Liver (tissue), 9 donors: ENCODE results near the gene RRAGB. TPM values are rescaled to one million over a fixed set of nuclear protein-coding genes. Genes with fewer than 3 reads are reported as not detected.

Source experiments
- DNase-seq: peaks from one replicate; pipeline ENCODE4 v3.0.0-alpha.2; 2017; ENCODE audit warnings: low spot score
- H3K27ac ChIP-seq, 2 donors: one replicate each; pipeline ENCODE4 v1.7.0; 2013; ENCODE audit warnings: inconsistent platforms in 2 of 2, low read length in 2 of 2, control low read depth in 1 of 2, low read depth in 1 of 2, mild to moderate bottlenecking in 1 of 2
- H3K27me3 ChIP-seq, 4 donors: one replicate each; pipeline versions ENCODE4 v1.6.1 to v1.7.0; 2013; ENCODE audit warnings: low read length in 3 of 4, inconsistent platforms in 1 of 4, mild to moderate bottlenecking in 1 of 4, moderate library complexity in 1 of 4; ENCODE audit not compliant: control insufficient read depth in 4 of 4, insufficient read depth in 4 of 4
- H3K36me3 ChIP-seq, 4 donors: one replicate each; pipeline versions ENCODE4 v1.6.1 to v1.7.0; 2013; ENCODE audit warnings: low read length in 3 of 4, mild to moderate bottlenecking in 3 of 4, low read depth in 1 of 4, moderate library complexity in 1 of 4; ENCODE audit not compliant: control insufficient read depth in 4 of 4, insufficient read depth in 3 of 4
- H3K4me1 ChIP-seq, 4 donors: one replicate each; pipeline versions ENCODE4 v1.6.1 to v1.7.0; 2013; ENCODE audit warnings: low read length in 3 of 4, mild to moderate bottlenecking in 3 of 4, moderate library complexity in 1 of 4; ENCODE audit not compliant: control insufficient read depth in 4 of 4, insufficient read depth in 4 of 4
- H3K4me3 ChIP-seq, 3 donors: one replicate each; pipeline versions ENCODE4 v1.6.1 to v1.7.0; 2013; ENCODE audit warnings: low read length in 3 of 3, control low read depth in 1 of 3, low read depth in 1 of 3, mild to moderate bottlenecking in 1 of 3
- H3K9ac ChIP-seq, 2 donors: one replicate each; pipeline ENCODE4 v1.7.0; 2013; ENCODE audit warnings: low read length in 2 of 2, mild to moderate bottlenecking in 2 of 2, moderate library complexity in 2 of 2, control low read depth in 1 of 2, low read depth in 1 of 2
- H3K9me3 ChIP-seq, 4 donors: one replicate each; pipeline versions ENCODE4 v1.6.1 to v1.7.0; 2013; ENCODE audit warnings: low read length in 3 of 4; ENCODE audit not compliant: control insufficient read depth in 4 of 4
- FOXA2 ChIP-seq: IDR thresholded peaks from 2 replicates; pipeline ENCODE4 v1.6.1; 2016; ENCODE audit warnings: antibody characterized with exemption
- HNF4A ChIP-seq, 2 donors: conservative IDR thresholded peaks; 2 replicates each; pipeline ENCODE4 v1.6.1; 2016; ENCODE audit warnings: antibody characterized with exemption in 2 of 2, mild to moderate bottlenecking in 2 of 2
- HNF4G ChIP-seq: IDR thresholded peaks from 2 replicates; pipeline ENCODE4 v1.6.1; 2016; ENCODE audit warnings: antibody characterized with exemption
- NR2F2 ChIP-seq: IDR thresholded peaks from 2 replicates; pipeline ENCODE4 v1.6.1; 2016; ENCODE audit warnings: antibody characterized with exemption
- RAD21 ChIP-seq, 2 donors: IDR thresholded peaks; 2 replicates each; pipeline ENCODE4 v1.6.1; 2016; ENCODE audit warnings: antibody characterized with exemption in 2 of 2, mild to moderate bottlenecking in 2 of 2
- RXRA ChIP-seq, 2 donors: IDR thresholded peaks; 2 replicates each; pipeline ENCODE4 v1.6.1; 2017 to 2018; ENCODE audit warnings: antibody characterized with exemption in 2 of 2, mild to moderate bottlenecking in 1 of 2
- SP1 ChIP-seq: IDR thresholded peaks from 2 replicates; pipeline ENCODE4 v1.6.1; 2018; ENCODE audit warnings: antibody characterized with exemption, mild to moderate bottlenecking
- TAF1 ChIP-seq: conservative IDR thresholded peaks from 2 replicates; pipeline ENCODE4 v1.6.1; 2016; ENCODE audit warnings: antibody characterized with exemption, mild to moderate bottlenecking
- YY1 ChIP-seq: IDR thresholded peaks from 2 replicates; pipeline ENCODE4 v1.6.1; 2016; ENCODE audit warnings: antibody characterized with exemption, mild to moderate bottlenecking
- ZBTB33 ChIP-seq: IDR thresholded peaks from 2 replicates; pipeline ENCODE4 v1.6.1; 2016; ENCODE audit warnings: antibody characterized with exemption
- WGBS: extraction: QIAGEN DNeasy Blood & Tissue Kit; methylation state at CpG from one replicate; pipeline ENCODE4 v1.1.7; 2013; 5-methylcytosine and 5-hydroxymethylcytosine counted together
- polyA plus RNA-seq, 2 donors: library from polyadenylated mRNA; stranded (reverse) in 1 of 2; unstranded in 1 of 2; fragments of 200-250 nt in 1 of 2; fragments of >200 nt in 1 of 2; fragmentation: Nextera tagmentation in 1 of 2; extraction: Ambion mirVana in 1 of 2; gene quantifications; one replicate each; pipeline versions ENCODE4 v1.2.1 to v1.2.3, GENCODE V29; 2013 to 2015
- total RNA-seq, 2 donors: library from RNA; depleted of rRNA; stranded (reverse); fragments of >200 nt; gene quantifications; one replicate each; pipeline ENCODE4 v1.2.3, GENCODE V29; 2014
- TF ChIP-seq, protein P1 (sequence below): IDR thresholded peaks from 2 replicates; pipeline ENCODE4 v1.6.1; 2016; ENCODE audit warnings: antibody characterized with exemption, mild to moderate bottlenecking
- TF ChIP-seq, protein P2 (sequence below): fragments of 150-350 bp; IDR thresholded peaks from 2 replicates; pipeline ENCODE4 v1.5.1; 2017; ENCODE audit warnings: improper control_type of control experiment, low read depth, low read length; ENCODE audit not compliant: missing input control
- TF ChIP-seq, protein P3 (sequence below): IDR thresholded peaks from 2 replicates; pipeline ENCODE4 v1.6.1; 2016; ENCODE audit warnings: antibody characterized with exemption
- donor health status: healthy.
- donor health status: healthy.
- donor health status: healthy.
- donor health status: healthy.
- donor health status: healthy.

Gene RRAGB
- total and polyA plus RNA-seq, 4 donors, result 2.8 to 10.3 (median 8.1) TPM

GRCh38 chrX:55754861-55755294 lies 37.3 kb downstream of the RRAGB start:
- no peaks in the 10 kb centered on the region for H3K9me3 ChIP-seq
- no peak for DNase-seq
- no peaks in the 10 kb centered on the region for H3K27me3 ChIP-seq
- H3K4me1 ChIP-seq, result no peaks in the 10 kb centered on the region
- H3K27ac ChIP-seq, result no peak overlapping the region
- H3K36me3 ChIP-seq, result peaks cover 0 to 9% (median 9%) of the 10 kb centered on the region in 4 donors
- WGBS, result 92% methylated on average over 3 of the region's 3 CpGs
- no peak for TF ChIP-seq NR2F2
- TF ChIP-seq, protein P1, sequence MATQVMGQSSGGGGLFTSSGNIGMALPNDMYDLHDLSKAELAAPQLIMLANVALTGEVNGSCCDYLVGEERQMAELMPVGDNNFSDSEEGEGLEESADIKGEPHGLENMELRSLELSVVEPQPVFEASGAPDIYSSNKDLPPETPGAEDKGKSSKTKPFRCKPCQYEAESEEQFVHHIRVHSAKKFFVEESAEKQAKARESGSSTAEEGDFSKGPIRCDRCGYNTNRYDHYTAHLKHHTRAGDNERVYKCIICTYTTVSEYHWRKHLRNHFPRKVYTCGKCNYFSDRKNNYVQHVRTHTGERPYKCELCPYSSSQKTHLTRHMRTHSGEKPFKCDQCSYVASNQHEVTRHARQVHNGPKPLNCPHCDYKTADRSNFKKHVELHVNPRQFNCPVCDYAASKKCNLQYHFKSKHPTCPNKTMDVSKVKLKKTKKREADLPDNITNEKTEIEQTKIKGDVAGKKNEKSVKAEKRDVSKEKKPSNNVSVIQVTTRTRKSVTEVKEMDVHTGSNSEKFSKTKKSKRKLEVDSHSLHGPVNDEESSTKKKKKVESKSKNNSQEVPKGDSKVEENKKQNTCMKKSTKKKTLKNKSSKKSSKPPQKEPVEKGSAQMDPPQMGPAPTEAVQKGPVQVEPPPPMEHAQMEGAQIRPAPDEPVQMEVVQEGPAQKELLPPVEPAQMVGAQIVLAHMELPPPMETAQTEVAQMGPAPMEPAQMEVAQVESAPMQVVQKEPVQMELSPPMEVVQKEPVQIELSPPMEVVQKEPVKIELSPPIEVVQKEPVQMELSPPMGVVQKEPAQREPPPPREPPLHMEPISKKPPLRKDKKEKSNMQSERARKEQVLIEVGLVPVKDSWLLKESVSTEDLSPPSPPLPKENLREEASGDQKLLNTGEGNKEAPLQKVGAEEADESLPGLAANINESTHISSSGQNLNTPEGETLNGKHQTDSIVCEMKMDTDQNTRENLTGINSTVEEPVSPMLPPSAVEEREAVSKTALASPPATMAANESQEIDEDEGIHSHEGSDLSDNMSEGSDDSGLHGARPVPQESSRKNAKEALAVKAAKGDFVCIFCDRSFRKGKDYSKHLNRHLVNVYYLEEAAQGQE, result no peak
- no peak for TF ChIP-seq TAF1
- no peak for TF ChIP-seq FOXA2
- no peak overlapping the region for H3K9ac ChIP-seq
- H3K4me3 ChIP-seq, result no peak overlapping the region

- H3K9me3 ChIP-seq, result no peaks in the 10 kb centered on the region
- H3K27me3 ChIP-seq, result no peaks in the 10 kb centered on the region
- peaks cover 0 to 9% (median 6%) of the 10 kb centered on the region in 4 donors for H3K36me3 ChIP-seq
- DNase-seq, result no peak
- WGBS, result 97% methylated on average over 4 of the region's 4 CpGs
- H3K4me3 ChIP-seq, result no peak overlapping the region
- no peak overlapping the region for H3K27ac ChIP-seq
- H3K4me1 ChIP-seq, result no peaks in the 10 kb centered on the region
- H3K9ac ChIP-seq, result no peak overlapping the region
- TF ChIP-seq YY1, result no peak
- TF ChIP-seq, protein P1, result no peak
- TF ChIP-seq HNF4G, result no peak
- TF ChIP-seq, protein P2, sequence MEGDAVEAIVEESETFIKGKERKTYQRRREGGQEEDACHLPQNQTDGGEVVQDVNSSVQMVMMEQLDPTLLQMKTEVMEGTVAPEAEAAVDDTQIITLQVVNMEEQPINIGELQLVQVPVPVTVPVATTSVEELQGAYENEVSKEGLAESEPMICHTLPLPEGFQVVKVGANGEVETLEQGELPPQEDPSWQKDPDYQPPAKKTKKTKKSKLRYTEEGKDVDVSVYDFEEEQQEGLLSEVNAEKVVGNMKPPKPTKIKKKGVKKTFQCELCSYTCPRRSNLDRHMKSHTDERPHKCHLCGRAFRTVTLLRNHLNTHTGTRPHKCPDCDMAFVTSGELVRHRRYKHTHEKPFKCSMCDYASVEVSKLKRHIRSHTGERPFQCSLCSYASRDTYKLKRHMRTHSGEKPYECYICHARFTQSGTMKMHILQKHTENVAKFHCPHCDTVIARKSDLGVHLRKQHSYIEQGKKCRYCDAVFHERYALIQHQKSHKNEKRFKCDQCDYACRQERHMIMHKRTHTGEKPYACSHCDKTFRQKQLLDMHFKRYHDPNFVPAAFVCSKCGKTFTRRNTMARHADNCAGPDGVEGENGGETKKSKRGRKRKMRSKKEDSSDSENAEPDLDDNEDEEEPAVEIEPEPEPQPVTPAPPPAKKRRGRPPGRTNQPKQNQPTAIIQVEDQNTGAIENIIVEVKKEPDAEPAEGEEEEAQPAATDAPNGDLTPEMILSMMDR, result no peak
- no peak for TF ChIP-seq RAD21 (IDR thresholded peaks at IDR 0.05)
- TF ChIP-seq ZBTB33, result no peak
- TF ChIP-seq, protein P3, sequence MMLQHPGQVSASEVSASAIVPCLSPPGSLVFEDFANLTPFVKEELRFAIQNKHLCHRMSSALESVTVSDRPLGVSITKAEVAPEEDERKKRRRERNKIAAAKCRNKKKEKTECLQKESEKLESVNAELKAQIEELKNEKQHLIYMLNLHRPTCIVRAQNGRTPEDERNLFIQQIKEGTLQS, result no peak
- TF ChIP-seq RXRA (IDR thresholded peaks at IDR 0.05), result no peak
- no peak for TF ChIP-seq HNF4A (conservative IDR thresholded peaks at IDR 0.05)
- no peak for TF ChIP-seq SP1
- no peak for TF ChIP-seq FOXA2
- no peak for TF ChIP-seq NR2F2
Observed at GRCh38 chrX:55758033-55758432, 40.5 kb downstream of the RRAGB start.
